OCI-LY1 (cell line): ENCODE measurements around the gene CARM1.
"Not testable (repeated sequence)": the region's sequence is repeated elsewhere in the genome, so short reads cannot be mapped to it uniquely, and the experiment has no call there.

Source experiments
- H2AFZ ChIP-seq: fragments of 200-600 bp; sonication (generic), shearing (Covaris generic); 2 replicates; pipeline ENCODE4 v1.6.0; 2014; ENCODE audit warnings: antibody characterized with exemption, mild to moderate bottlenecking, low read length
- H3F3A ChIP-seq: fragments of 200-600 bp; sonication (generic), shearing (Covaris generic); 2 replicates; pipeline ENCODE4 v1.6.0; 2014; ENCODE audit warnings: mild to moderate bottlenecking, antibody characterized with exemption, low read length, moderate library complexity; ENCODE audit not compliant: insufficient read depth
- H3K27ac ChIP-seq: fragments of 200-600 bp; sonication (generic); 2 replicates; pipeline ENCODE4 v1.5.1; 2014; ENCODE audit warnings: low read length, mixed run types, mild to moderate bottlenecking, low read depth; ENCODE audit not compliant: poor library complexity, severe bottlenecking
- H3K27me3 ChIP-seq: fragments of 200-600 bp; sonication (generic); 2 replicates; pipeline ENCODE4 v1.6.0; 2014; ENCODE audit warnings: antibody characterized with exemption, mild to moderate bottlenecking, low read length, moderate library complexity; ENCODE audit not compliant: insufficient read depth
- H3K36me3 ChIP-seq: fragments of 200-600 bp; sonication (generic); 2 replicates; pipeline ENCODE4 v1.6.1; 2014; ENCODE audit warnings: mild to moderate bottlenecking, antibody characterized with exemption, low read length, moderate library complexity, mixed read lengths; ENCODE audit not compliant: insufficient read depth
- H3K4me1 ChIP-seq: fragments of 200-600 bp; sonication (generic); 2 replicates; pipeline ENCODE4 v1.5.1; 2014; ENCODE audit warnings: mild to moderate bottlenecking, low read length, moderate library complexity; ENCODE audit not compliant: insufficient read depth, severe bottlenecking
- H3K4me2 ChIP-seq: fragments of 200-600 bp; sonication (generic), shearing (Covaris generic); 2 replicates; pipeline ENCODE4 v1.6.1; 2014; ENCODE audit warnings: low read length
- H3K4me3 ChIP-seq: fragments of 200-600 bp; sonication (generic); 2 replicates; pipeline ENCODE4 v1.5.1; 2014; ENCODE audit warnings: low read length, low read depth, mild to moderate bottlenecking, mixed read lengths; ENCODE audit not compliant: poor library complexity, severe bottlenecking
- H3K79me2 ChIP-seq: fragments of 200-600 bp; shearing (Covaris generic); 2 replicates; pipeline ENCODE4 v1.6.1; 2016; ENCODE audit warnings: mixed run types, low read length, mixed read lengths; ENCODE audit not compliant: insufficient read depth
- H3K9ac ChIP-seq: fragments of 200-600 bp; sonication (generic), shearing (Covaris generic); 2 replicates; pipeline ENCODE4 v1.6.1; 2014; ENCODE audit warnings: mild to moderate bottlenecking, low read length, mixed read lengths
- H3K9me2 ChIP-seq: fragments of 200-600 bp; sonication (generic), shearing (Covaris generic); 2 replicates; pipeline ENCODE4 v1.6.1; 2014; ENCODE audit warnings: low read depth, mild to moderate bottlenecking, low read length, mixed read lengths
- H3K9me3 ChIP-seq: fragments of 200-600 bp; shearing (Covaris generic); 2 replicates; pipeline ENCODE4 v1.6.1; 2014; ENCODE audit warnings: low read length, mixed read lengths
- H4K20me1 ChIP-seq: fragments of 200-600 bp; sonication (generic), shearing (Covaris generic); 2 replicates; pipeline ENCODE4 v1.6.0; 2016; ENCODE audit warnings: mild to moderate bottlenecking, low read length; ENCODE audit not compliant: insufficient read depth
- CTCF ChIP-seq: fragments of 200-600 bp; sonication (generic), shearing (Covaris generic); IDR thresholded peaks from 2 replicates; pipeline ENCODE4 v1.5.1; 2017; ENCODE audit warnings: mild to moderate bottlenecking, antibody characterized with exemption, low read length, moderate library complexity, mixed read lengths
- EZH2 ChIP-seq: fragments of 200-600 bp; sonication (generic), shearing (Covaris generic); IDR thresholded peaks from 2 replicates; pipeline ENCODE4 v1.8.0; 2017; ENCODE audit warnings: borderline replicate concordance, mixed run types, mild to moderate bottlenecking, antibody characterized with exemption, low read length, moderate library complexity, mixed read lengths

Gene CARM1

GRCh38 chr19:10945264-10945663 lies 73.9 kb downstream of the CARM1 start:
- peaks cover 37% of the 10 kb centered on the region for H3K4me1 ChIP-seq
- no peaks in the 10 kb centered on the region for H4K20me1 ChIP-seq
- H3K9me2 ChIP-seq: no peaks in the 10 kb centered on the region
- H3K27me3 ChIP-seq: no peaks in the 10 kb centered on the region
- H3K4me3 ChIP-seq: no peak overlapping the region
- H2AFZ ChIP-seq: no peak overlapping the region
- H3K9ac ChIP-seq: no peak overlapping the region
- no peak for TF ChIP-seq CTCF
- no peak for TF ChIP-seq EZH2
- H3K36me3 ChIP-seq: no peaks in the 10 kb centered on the region
- H3K79me2 ChIP-seq: no peaks in the 10 kb centered on the region
- H3F3A ChIP-seq: no peaks in the 10 kb centered on the region
- no peak overlapping the region for H3K4me2 ChIP-seq
- peak overlapping the region; percentile 46 for H3K27ac ChIP-seq
- no peaks in the 10 kb centered on the region for H3K9me3 ChIP-seq

GRCh38 chr19:10946958-10947657 lies 75.8 kb downstream of the CARM1 start:
- no peak for TF ChIP-seq CTCF
- TF ChIP-seq EZH2: no peak
- Histone ChIP-seq H3K9ac (no peak overlapping the region), H3K4me1 (peaks cover 30% of the 10 kb centered on the region), H3K27ac (peak overlapping the region; percentile 48), H2AFZ (no peak overlapping the region), H3F3A (no peaks in the 10 kb centered on the region), H3K9me3 (no peaks in the 10 kb centered on the region), H3K4me3 (no peak overlapping the region), H3K36me3 (no peaks in the 10 kb centered on the region), H4K20me1 (no peaks in the 10 kb centered on the region), H3K9me2 (no peaks in the 10 kb centered on the region), H3K27me3 (no peaks in the 10 kb centered on the region), H3K4me2 (no peak overlapping the region), H3K79me2 (no peaks in the 10 kb centered on the region)

GRCh38 chr19:10952809-10953208 lies 81.5 kb downstream of the CARM1 start:
- Histone ChIP-seq H3K36me3 (no peaks in the 10 kb centered on the region), H3K9me3 (no peaks in the 10 kb centered on the region), H3F3A (no peaks in the 10 kb centered on the region), H2AFZ (no peak overlapping the region), H3K9ac (no peak overlapping the region), H3K79me2 (no peaks in the 10 kb centered on the region), H4K20me1 (no peaks in the 10 kb centered on the region), H3K27ac (peak overlapping the region; percentile 15), H3K4me1 (peaks cover 26% of the 10 kb centered on the region), H3K4me2 (no peak overlapping the region), H3K27me3 (no peaks in the 10 kb centered on the region), H3K9me2 (no peaks in the 10 kb centered on the region), H3K4me3 (no peak overlapping the region)
- no peak for TF ChIP-seq CTCF
- no peak for TF ChIP-seq EZH2

- Histone ChIP-seq H3K4me3 (peak overlapping the region; percentile 63), H3K4me1 (peaks cover 32% of the 10 kb centered on the region), H3K79me2 (peaks cover 31% of the 10 kb centered on the region), H3K27ac (peak overlapping the region; percentile 73), H3K9ac (peak overlapping the region; percentile 69; the same call in 1 of the 2 replicates), H3K4me2 (peak overlapping the region; percentile 71; the same call in 1 of the 2 replicates)
- H4K20me1 ChIP-seq, H3F3A ChIP-seq, H2AFZ ChIP-seq, H3K9me2 ChIP-seq, H3K9me3 ChIP-seq, H3K36me3 ChIP-seq, H3K27me3 ChIP-seq: not testable (repeated sequence)
Measured at GRCh38 chr19:10959277-10959968, 88.1 kb downstream of the CARM1 start.
